ENCODE results near the gene ZCCHC10.

DNA sequence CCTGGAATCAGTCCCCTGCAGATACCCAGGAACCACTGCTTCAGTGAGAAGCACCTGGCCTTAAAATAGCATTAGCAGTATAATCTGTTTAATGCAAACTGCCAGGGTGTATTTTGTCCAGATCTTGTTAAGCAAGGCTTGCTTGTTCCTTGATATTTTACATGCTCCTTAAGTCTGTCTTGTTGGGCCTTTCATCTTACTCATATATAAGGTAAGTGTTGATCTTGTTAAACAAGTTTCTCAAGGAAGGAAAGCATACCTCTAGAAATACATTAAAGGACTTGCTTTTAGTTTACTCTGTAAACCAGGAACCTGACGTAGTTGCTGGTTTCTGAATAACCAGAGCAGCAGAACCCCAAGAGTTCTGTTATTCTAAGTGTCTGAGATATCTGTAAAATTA, 39.1 kb upstream of the ZCCHC10 start:
- no peak for TF ChIP-seq POLR2A (IDR thresholded peaks at IDR 0.05; ENCODE audit: low read length)
- no peak for TF ChIP-seq GATA1 (IDR thresholded peaks at IDR 0.05; ENCODE audit: low read depth, low read length)

Measured in erythroblast (primary cell).